Activated T-cell treated with anti-CD3 and anti-CD28 coated beads for 24 hours (primary cell): ENCODE results near the gene MYO3B.
"Not testable (repeated sequence)": the region's sequence is repeated elsewhere in the genome, so short reads cannot be mapped to it uniquely, and the experiment has no call there.

Source experiments
- DNase-seq: peaks from one replicate; pipeline ENCODE4 v3.0.0-alpha.2; 2020; ENCODE audit warnings: low read depth

Gene MYO3B

GRCh38 chr2:170425281-170425751 is 247.4 kb downstream of the MYO3B start:
- DNase-seq, result no peak

GRCh38 chr2:170428868-170429267 is 250.9 kb downstream of the MYO3B start:
- no peak for DNase-seq

- no peak for DNase-seq
Measured at GRCh38 chr2:170432823-170433222, 254.9 kb downstream of the MYO3B start.

GRCh38 chr2:170433448-170433847 is 255.5 kb downstream of the MYO3B start:
- DNase-seq, result no peak

- DNase-seq, result not testable (repeated sequence)
Measured at GRCh38 chr2:170434396-170434795, 256.4 kb downstream of the MYO3B start.

- DNase-seq, result no peak
Measured at GRCh38 chr2:170434900-170435621, 257.1 kb downstream of the MYO3B start.

GRCh38 chr2:170436077-170436943 is 258.4 kb downstream of the MYO3B start:
- no peak for DNase-seq

- DNase-seq, result no peak
Measured at GRCh38 chr2:170446078-170446477, 268.1 kb downstream of the MYO3B start.

- DNase-seq, result no peak
Measured at GRCh38 chr2:170449034-170449433, 271.1 kb downstream of the MYO3B start.

GRCh38 chr2:170454471-170455372 is 276.8 kb downstream of the MYO3B start:
- no peak for DNase-seq

- DNase-seq, result no peak
Measured at GRCh38 chr2:170455617-170456426, 277.9 kb downstream of the MYO3B start.

- no peak for DNase-seq
Measured at GRCh38 chr2:170456914-170457313, 279.0 kb downstream of the MYO3B start.

GRCh38 chr2:170457742-170458141 is 279.8 kb downstream of the MYO3B start:
- no peak for DNase-seq

GRCh38 chr2:170461889-170462288 is 283.9 kb downstream of the MYO3B start:
- DNase-seq, result no peak

GRCh38 chr2:170462433-170463205 is 284.7 kb downstream of the MYO3B start:
- DNase-seq, result no peak

GRCh38 chr2:170463206-170463537 is 285.2 kb downstream of the MYO3B start:
- DNase-seq, result no peak

GRCh38 chr2:170464268-170464667 is 286.3 kb downstream of the MYO3B start:
- DNase-seq, result no peak

- no peak for DNase-seq
Measured at GRCh38 chr2:170465241-170465640, 287.3 kb downstream of the MYO3B start.

- DNase-seq, result no peak
Measured at GRCh38 chr2:170466632-170467031, 288.7 kb downstream of the MYO3B start.

GRCh38 chr2:170467568-170468422 is 289.8 kb downstream of the MYO3B start:
- no peak for DNase-seq
